ENCODE data around the gene PLPPR2.

DNA sequence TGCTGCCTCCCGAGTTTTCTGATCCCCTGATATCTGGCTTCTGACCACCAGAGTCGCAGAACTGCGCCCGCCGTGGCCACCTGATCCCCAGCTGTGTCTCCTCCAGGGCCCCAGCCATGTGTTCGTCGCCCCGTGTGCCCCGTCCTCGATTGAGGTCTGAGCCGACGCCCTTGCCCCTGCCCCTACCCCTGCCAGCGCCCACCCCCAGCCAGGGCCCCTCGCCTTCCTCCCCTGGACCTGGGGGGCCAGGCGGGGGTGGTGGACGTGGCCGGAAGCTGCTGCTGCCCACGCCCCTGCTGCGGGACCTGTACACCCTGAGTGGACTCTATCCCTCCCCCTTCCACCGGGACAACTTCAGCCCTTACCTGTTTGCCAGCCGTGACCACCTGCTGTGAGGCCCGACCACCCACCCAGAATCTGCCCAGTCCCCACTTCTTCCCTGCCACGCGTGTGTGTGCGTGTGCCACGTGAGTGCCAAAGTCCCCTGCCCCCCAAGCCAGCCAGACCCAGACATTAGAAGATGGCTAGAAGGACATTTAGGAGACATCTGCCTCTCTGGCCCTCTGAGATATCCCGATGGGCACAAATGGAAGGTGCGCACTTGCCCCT lies 9.2 kb downstream of the PLPPR2 start:
- TF ChIP-seq POLR2A (IDR thresholded peaks at IDR 0.05; ENCODE audit: low read length) (no peak), GATA1 (IDR thresholded peaks at IDR 0.05; ENCODE audit: low read depth, low read length) (no peak)
